Activated effector memory CD4-positive, alpha-beta T cell treated with Interleukin-2 at 50 U/mL for 16 hours (primary cell): ENCODE results near the gene GPX2.

Source experiments
- DNase-seq: peaks from one replicate; pipeline ENCODE4 v3.0.0-alpha.2; 2020

Gene GPX2

GRCh38 chr14:64910847-64911495 lies 31.6 kb downstream of the GPX2 start:
- no peak for DNase-seq

GRCh38 chr14:64906022-64906421 lies 36.5 kb downstream of the GPX2 start:
- DNase-seq = no peak

GRCh38 chr14:64899958-64900357 lies 42.6 kb downstream of the GPX2 start:
- DNase-seq = no peak

- DNase-seq = no peak
These were observed 50.6 kb downstream of the GPX2 start for GRCh38 chr14:64891839-64892375.

- DNase-seq = no peak
These were observed 51.2 kb downstream of the GPX2 start for GRCh38 chr14:64891173-64891838.

- no peak for DNase-seq
These were observed 53.2 kb downstream of the GPX2 start for GRCh38 chr14:64889352-64889751.
